ENCODE results near the gene ZBTB48. TPM values are rescaled to one million over a fixed set of nuclear protein-coding genes. Genes with fewer than 3 reads are reported as not detected.

Gene ZBTB48
- total and polyA plus RNA-seq, 4 donors: 21.6 to 41.3 (median 34.3) TPM

DNA sequence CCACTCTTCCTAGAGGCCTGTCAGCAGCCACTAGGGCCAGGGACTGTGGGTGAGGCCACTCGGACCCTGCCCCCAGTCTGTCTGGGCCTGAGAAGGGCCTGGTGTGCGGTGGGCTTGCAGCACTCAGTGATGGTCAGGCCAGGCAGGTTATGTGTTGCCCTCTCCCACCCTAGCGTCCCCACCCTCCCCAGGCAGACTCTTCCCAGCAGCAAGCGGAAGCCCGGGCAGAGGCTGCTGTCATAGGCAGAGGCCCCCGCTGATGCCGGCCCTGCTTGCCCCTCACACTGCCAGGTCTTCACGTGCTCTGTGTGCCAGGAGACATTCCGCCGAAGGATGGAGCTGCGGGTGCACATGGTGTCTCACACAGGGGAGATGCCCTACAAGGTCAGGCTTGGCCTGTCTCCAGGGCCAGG lies 6.6 kb downstream of the ZBTB48 start:
- no peaks in the 10 kb centered on the region for H3K9me3 ChIP-seq (ENCODE audit: control insufficient read depth in 4 of 4, insufficient read depth in 3 of 4, low read length in 3 of 4)
- H3K4me1 ChIP-seq (ENCODE audit: control insufficient read depth in 5 of 5, insufficient read depth in 5 of 5, low read length in 5 of 5): peaks cover 0 to 5% (median 0%) of the 10 kb centered on the region in 5 donors
- no peak overlapping the region for H3K4me3 ChIP-seq
- 93% methylated on average over 11 of the region's 11 CpGs for WGBS, 2 donors
- TF ChIP-seq, protein P1, sequence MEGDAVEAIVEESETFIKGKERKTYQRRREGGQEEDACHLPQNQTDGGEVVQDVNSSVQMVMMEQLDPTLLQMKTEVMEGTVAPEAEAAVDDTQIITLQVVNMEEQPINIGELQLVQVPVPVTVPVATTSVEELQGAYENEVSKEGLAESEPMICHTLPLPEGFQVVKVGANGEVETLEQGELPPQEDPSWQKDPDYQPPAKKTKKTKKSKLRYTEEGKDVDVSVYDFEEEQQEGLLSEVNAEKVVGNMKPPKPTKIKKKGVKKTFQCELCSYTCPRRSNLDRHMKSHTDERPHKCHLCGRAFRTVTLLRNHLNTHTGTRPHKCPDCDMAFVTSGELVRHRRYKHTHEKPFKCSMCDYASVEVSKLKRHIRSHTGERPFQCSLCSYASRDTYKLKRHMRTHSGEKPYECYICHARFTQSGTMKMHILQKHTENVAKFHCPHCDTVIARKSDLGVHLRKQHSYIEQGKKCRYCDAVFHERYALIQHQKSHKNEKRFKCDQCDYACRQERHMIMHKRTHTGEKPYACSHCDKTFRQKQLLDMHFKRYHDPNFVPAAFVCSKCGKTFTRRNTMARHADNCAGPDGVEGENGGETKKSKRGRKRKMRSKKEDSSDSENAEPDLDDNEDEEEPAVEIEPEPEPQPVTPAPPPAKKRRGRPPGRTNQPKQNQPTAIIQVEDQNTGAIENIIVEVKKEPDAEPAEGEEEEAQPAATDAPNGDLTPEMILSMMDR (IDR thresholded peaks at IDR 0.05; ENCODE audit: control extremely low read depth, extremely low read depth): no peak
- peaks cover 0 to 31% (median 16%) of the 10 kb centered on the region in 4 donors for H3K36me3 ChIP-seq (ENCODE audit: control insufficient read depth in 4 of 4, insufficient read depth in 4 of 4, low read length in 4 of 4)
- H3K27ac ChIP-seq (ENCODE audit: low read depth in 1 of 2, low read length in 1 of 2): no peak overlapping the region
- ATAC-seq (ENCODE audit: insufficient read depth, low FRiP score) (no peak), DNase-seq (no peak)
- no peaks in the 10 kb centered on the region for H3K27me3 ChIP-seq (ENCODE audit: control insufficient read depth in 3 of 3, insufficient read depth in 3 of 3, low read length in 2 of 3)
- no peak overlapping the region for H3K9ac ChIP-seq (ENCODE audit: insufficient read depth in 1 of 2, low read length in 2 of 2)

DNA sequence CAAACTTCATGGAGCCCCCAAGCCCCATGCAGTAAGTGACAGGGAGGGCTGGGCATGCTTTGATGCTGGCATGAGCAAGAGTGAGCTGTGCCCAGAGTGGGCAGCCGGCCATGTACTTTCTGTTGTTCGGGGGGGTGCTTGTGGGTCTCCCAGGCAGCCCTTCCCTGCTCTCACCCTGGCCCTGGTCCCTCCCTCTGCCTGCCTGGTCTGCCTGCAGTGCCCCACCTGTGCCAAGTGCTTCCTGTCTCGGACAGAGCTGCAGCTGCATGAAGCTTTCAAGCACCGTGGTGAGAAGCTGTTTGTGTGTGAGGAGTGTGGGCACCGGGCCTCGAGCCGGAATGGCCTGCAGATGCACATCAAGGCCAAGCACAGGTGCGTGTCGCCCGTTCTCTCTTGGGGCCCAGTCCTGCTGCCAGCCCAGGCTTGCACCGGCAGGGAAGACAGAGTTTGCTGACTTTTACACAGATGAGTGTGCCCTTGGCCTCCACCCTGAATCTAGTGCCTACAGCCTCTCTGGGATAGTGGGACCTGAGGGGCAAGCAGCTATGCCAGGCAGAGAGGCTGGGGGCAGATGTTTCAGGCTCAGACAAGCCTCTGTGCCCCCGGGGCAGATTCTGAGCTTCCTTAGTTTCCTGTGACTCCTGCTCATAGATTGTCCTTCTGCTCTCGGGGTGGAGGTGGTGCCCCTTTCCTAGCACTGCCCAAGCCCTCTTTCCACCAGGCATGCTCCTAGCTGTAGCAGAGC lies 7.6 kb downstream of the ZBTB48 start:
- ATAC-seq (ENCODE audit: insufficient read depth, low FRiP score): no peak
- Histone ChIP-seq H3K4me1 (ENCODE audit: control insufficient read depth in 5 of 5, insufficient read depth in 5 of 5, low read length in 5 of 5) (peaks cover 0 to 5% (median 0%) of the 10 kb centered on the region in 5 donors), H3K27me3 (ENCODE audit: control insufficient read depth in 3 of 3, insufficient read depth in 3 of 3, low read length in 2 of 3) (no peaks in the 10 kb centered on the region), H3K36me3 (ENCODE audit: control insufficient read depth in 4 of 4, insufficient read depth in 4 of 4, low read length in 4 of 4) (peaks cover 0 to 36% (median 15%) of the 10 kb centered on the region in 4 donors), H3K9ac (ENCODE audit: insufficient read depth in 1 of 2, low read length in 2 of 2) (no peak overlapping the region), H3K27ac (ENCODE audit: low read depth in 1 of 2, low read length in 1 of 2) (no peak overlapping the region), H3K9me3 (ENCODE audit: control insufficient read depth in 4 of 4, insufficient read depth in 3 of 4, low read length in 3 of 4) (no peaks in the 10 kb centered on the region), H3K4me3 (no peak overlapping the region)
- TF ChIP-seq, protein P1 (IDR thresholded peaks at IDR 0.05; ENCODE audit: control extremely low read depth, extremely low read depth): no peak
- whole genome bisulfite sequencing, 2 donors: 58 to 60% methylated on average over 13 of the region's 13 CpGs
- DNase-seq: no peak

DNA sequence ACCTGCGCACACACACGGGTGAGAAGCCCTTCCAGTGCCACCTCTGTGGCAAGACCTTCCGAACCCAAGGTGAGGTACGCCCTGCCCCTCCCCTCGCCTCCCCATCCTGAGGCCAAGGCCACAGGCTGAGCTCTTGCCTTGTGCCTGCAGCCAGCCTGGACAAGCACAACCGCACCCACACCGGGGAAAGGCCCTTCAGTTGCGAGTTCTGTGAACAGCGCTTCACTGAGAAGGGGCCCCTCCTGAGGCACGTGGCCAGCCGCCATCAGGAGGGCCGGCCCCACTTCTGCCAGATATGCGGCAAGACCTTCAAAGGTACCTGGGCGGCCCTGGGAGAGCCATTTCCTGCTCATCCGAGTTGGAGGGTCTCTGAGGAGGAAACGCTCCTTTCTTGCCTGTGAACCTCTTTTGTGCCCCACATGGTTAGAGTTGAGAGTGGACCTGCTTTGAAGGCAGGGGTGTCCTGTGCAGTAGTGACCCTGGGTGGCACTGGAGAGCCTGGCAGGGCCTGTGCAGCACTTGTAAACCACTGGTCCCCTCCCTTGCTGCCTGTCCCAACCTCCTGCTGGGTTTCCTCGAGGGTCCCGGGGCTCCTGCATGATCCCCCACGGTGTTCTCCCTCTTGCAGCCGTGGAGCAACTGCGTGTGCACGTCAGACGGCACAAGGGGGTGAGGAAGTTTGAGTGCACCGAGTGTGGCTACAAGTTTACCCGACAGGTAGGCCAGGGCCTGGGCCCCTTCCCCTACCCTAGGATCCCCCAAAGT lies 8.5 kb downstream of the ZBTB48 start:
- Histone ChIP-seq H3K4me1 (ENCODE audit: control insufficient read depth in 5 of 5, insufficient read depth in 5 of 5, low read length in 5 of 5) (peaks cover 0 to 5% (median 0%) of the 10 kb centered on the region in 5 donors), H3K4me3 (no peak overlapping the region), H3K27ac (ENCODE audit: low read depth in 1 of 2, low read length in 1 of 2) (no peak overlapping the region), H3K27me3 (ENCODE audit: control insufficient read depth in 3 of 3, insufficient read depth in 3 of 3, low read length in 2 of 3) (no peaks in the 10 kb centered on the region), H3K9me3 (ENCODE audit: control insufficient read depth in 4 of 4, insufficient read depth in 3 of 4, low read length in 3 of 4) (no peaks in the 10 kb centered on the region), H3K9ac (ENCODE audit: insufficient read depth in 1 of 2, low read length in 2 of 2) (no peak overlapping the region), H3K36me3 (ENCODE audit: control insufficient read depth in 4 of 4, insufficient read depth in 4 of 4, low read length in 4 of 4) (peaks cover 0 to 45% (median 18%) of the 10 kb centered on the region in 4 donors)
- TF ChIP-seq, protein P1 (IDR thresholded peaks at IDR 0.05; ENCODE audit: control extremely low read depth, extremely low read depth): no peak
- 78 to 82% methylated on average over 25 of the region's 25 CpGs for WGBS, 2 donors
- DNase-seq (no peak), ATAC-seq (ENCODE audit: insufficient read depth, low FRiP score) (no peak)
